H9 (cell line): ENCODE measurements around the gene SHANK1. TPM values are rescaled to one million over a fixed set of nuclear protein-coding genes. Genes with fewer than 3 reads are reported as not detected.

ENCODE experiments used
- DNase-seq: peaks from one replicate; pipeline ENCODE4 v3.0.0-alpha.2; 2017
- H2AFZ ChIP-seq: one replicate; pipeline ENCODE4 v1.6.1; 2013; ENCODE audit warnings: mild to moderate bottlenecking, low read length, control low read depth, moderate library complexity
- H2AK5ac ChIP-seq: 2 replicates; pipeline ENCODE4 v1.6.1; 2013; ENCODE audit warnings: low read length, control low read depth, mixed read lengths; ENCODE audit not compliant: insufficient read length
- H2BK120ac ChIP-seq: one replicate; pipeline ENCODE4 v1.6.1; 2013; ENCODE audit warnings: low read depth, mild to moderate bottlenecking, low read length, control low read depth, inconsistent platforms; ENCODE audit not compliant: poor library complexity, severe bottlenecking
- H2BK12ac ChIP-seq: 2 replicates; pipeline ENCODE4 v1.6.1; 2013; ENCODE audit warnings: low read length, control low read depth, mixed read lengths, low read depth; ENCODE audit not compliant: insufficient read length
- H2BK15ac ChIP-seq: 2 replicates; pipeline ENCODE4 v1.6.1; 2013; ENCODE audit warnings: low read depth, low read length, control low read depth
- H2BK20ac ChIP-seq: one replicate; pipeline ENCODE4 v1.6.1; 2013; ENCODE audit warnings: low read depth, mild to moderate bottlenecking, low read length, control low read depth, inconsistent platforms; ENCODE audit not compliant: poor library complexity, severe bottlenecking
- H2BK5ac ChIP-seq: 2 replicates; pipeline ENCODE4 v1.6.1; 2013; ENCODE audit warnings: low read length, control low read depth, mixed read lengths; ENCODE audit not compliant: insufficient read length
- H3K14ac ChIP-seq: 2 replicates; pipeline ENCODE4 v1.6.1; 2013; ENCODE audit warnings: low read length, control low read depth; ENCODE audit not compliant: insufficient read depth
- H3K18ac ChIP-seq: 2 replicates; pipeline ENCODE4 v1.6.1; 2013; ENCODE audit warnings: low read depth, mild to moderate bottlenecking, mixed read lengths, low read length, control low read depth; ENCODE audit not compliant: insufficient read length
- H3K23ac ChIP-seq: 2 replicates; pipeline ENCODE4 v1.6.1; 2013; ENCODE audit warnings: low read length, control low read depth, mixed read lengths, low read depth; ENCODE audit not compliant: insufficient read length
- H3K23me2 ChIP-seq: 2 replicates; pipeline ENCODE4 v1.6.1; 2013; ENCODE audit warnings: low read depth, mild to moderate bottlenecking, mixed read lengths, low read length, control low read depth; ENCODE audit not compliant: insufficient read length, poor library complexity, severe bottlenecking
- H3K27ac ChIP-seq: 2 replicates; pipeline ENCODE4 v1.5.1; 2013; ENCODE audit warnings: low read length, control low read depth, mixed read lengths, low read depth; ENCODE audit not compliant: insufficient read length
- H3K27me3 ChIP-seq: 2 replicates; pipeline ENCODE4 v1.6.1; 2013; ENCODE audit warnings: low read length, control low read depth, inconsistent platforms; ENCODE audit not compliant: insufficient read depth
- H3K4ac ChIP-seq: 2 replicates; pipeline ENCODE4 v1.6.1; 2013; ENCODE audit warnings: low read depth, mild to moderate bottlenecking, control low read depth, inconsistent platforms, low read length, moderate library complexity
- H3K4me1 ChIP-seq: 2 replicates; pipeline ENCODE4 v1.6.1; 2013; ENCODE audit warnings: low read length, control low read depth, inconsistent platforms; ENCODE audit not compliant: insufficient read depth
- H3K4me2 ChIP-seq: 2 replicates; pipeline ENCODE4 v1.6.1; 2013; ENCODE audit warnings: low read length, control low read depth, mixed read lengths; ENCODE audit not compliant: insufficient read length, insufficient read depth
- H3K56ac ChIP-seq: 2 replicates; pipeline ENCODE4 v1.6.1; 2013; ENCODE audit warnings: low read depth, mild to moderate bottlenecking, mixed read lengths, low read length, control low read depth; ENCODE audit not compliant: insufficient read length
- H3K79me1 ChIP-seq: 2 replicates; pipeline ENCODE4 v1.6.1; 2013; ENCODE audit warnings: low read depth, mild to moderate bottlenecking, moderate library complexity, low read length, control low read depth, inconsistent platforms; ENCODE audit not compliant: insufficient read depth, poor library complexity, severe bottlenecking
- H3K79me2 ChIP-seq: 2 replicates; pipeline ENCODE4 v1.6.1; 2013; ENCODE audit warnings: low read length, control low read depth, inconsistent platforms; ENCODE audit not compliant: insufficient read depth
- H3K9ac ChIP-seq: 2 replicates; pipeline ENCODE4 v1.6.1; 2013; ENCODE audit warnings: low read length, control low read depth, mixed read lengths; ENCODE audit not compliant: insufficient read length; ENCODE audit errors: extremely low read depth
- H3K9me3 ChIP-seq: one replicate; pipeline ENCODE4 v1.6.1; 2013; ENCODE audit warnings: low read depth, low read length, inconsistent platforms; ENCODE audit not compliant: control insufficient read depth
- H3T11ph ChIP-seq: one replicate; pipeline ENCODE4 v1.6.1; 2013; ENCODE audit warnings: mild to moderate bottlenecking, low read length, control low read depth, inconsistent platforms
- H4K20me1 ChIP-seq: one replicate; pipeline ENCODE4 v1.6.1; 2013; ENCODE audit not compliant: control insufficient read depth, insufficient read length, insufficient read depth
- H4K5ac ChIP-seq: 2 replicates; pipeline ENCODE4 v1.6.1; 2013; ENCODE audit warnings: low read depth, mild to moderate bottlenecking, mixed read lengths, low read length, control low read depth; ENCODE audit not compliant: insufficient read length
- H4K8ac ChIP-seq: replicated peaks from 2 replicates; pipeline ENCODE4 v1.6.1; 2013; ENCODE audit warnings: low read length, control low read depth, mixed read lengths, low read depth; ENCODE audit not compliant: insufficient read length
- H4K91ac ChIP-seq: 2 replicates; pipeline ENCODE4 v1.6.1; 2013; ENCODE audit warnings: low read depth, mild to moderate bottlenecking, moderate library complexity, mixed read lengths, low read length, control low read depth; ENCODE audit not compliant: insufficient read length
- H3K27ac Mint-ChIP-seq, 3 experiments: 2 replicates in 2 of 3; 3 replicates in 1 of 3; pipeline ENCODE4 v1.8.0; 2020 to 2021; ENCODE audit warnings: mixed read lengths in 3 of 3, mild to moderate bottlenecking in 1 of 3, moderate library complexity in 1 of 3
- H3K27me3 Mint-ChIP-seq: 2 replicates; pipeline ENCODE4 v1.8.0; 2021; ENCODE audit warnings: low read depth, mild to moderate bottlenecking, moderate library complexity, mixed read lengths
- H3K36me3 Mint-ChIP-seq, 3 experiments: 2 replicates in 2 of 3; 3 replicates in 1 of 3; pipeline ENCODE4 v1.8.0; 2020 to 2021; ENCODE audit warnings: low read depth in 3 of 3, mixed read lengths in 3 of 3; ENCODE audit not compliant: insufficient read depth in 1 of 3
- H3K4me1 Mint-ChIP-seq, 2 experiments: 2 replicates each; pipeline ENCODE4 v1.8.0; 2020; ENCODE audit warnings: mixed read lengths in 2 of 2
- H3K4me3 Mint-ChIP-seq, 2 experiments: 2 replicates in 1 of 2; 3 replicates in 1 of 2; pipeline ENCODE4 v1.8.0; 2020 to 2021; ENCODE audit warnings: mild to moderate bottlenecking in 2 of 2, mixed read lengths in 2 of 2, moderate library complexity in 1 of 2
- H3K9me3 Mint-ChIP-seq, 2 experiments: 2 replicates in 1 of 2; 3 replicates in 1 of 2; pipeline ENCODE4 v1.8.0; 2020; ENCODE audit warnings: mild to moderate bottlenecking in 2 of 2, mixed read lengths in 2 of 2, moderate library complexity in 1 of 2
- WGBS: extraction: QIAGEN DNeasy Blood & Tissue Kit; methylation state at CpG from one replicate; pipeline ENCODE4 v1.1.7; 2013; ENCODE audit warnings: missing lambda C conversion rate, low lambda C conversion rate, mixed read lengths; ENCODE audit not compliant: insufficient read length; ENCODE audit errors: extremely low coverage; 5-methylcytosine and 5-hydroxymethylcytosine counted together
- total RNA-seq: library from RNA; stranded (reverse); gene quantifications from 2 replicates; pipeline ENCODE4 v1.2.1, GENCODE V29; 2021
- TF ChIP-seq, protein P1 (sequence below): fragments of 200-600 bp; sonication (generic); conservative IDR thresholded peaks from 3 replicates; pipeline ENCODE4 v1.8.0; 2021; ENCODE audit warnings: antibody characterized with exemption, mild to moderate bottlenecking

The SHANK1 gene
- total RNA-seq, 1 experiment from 2014 or later, result 1.7 TPM

DNA sequence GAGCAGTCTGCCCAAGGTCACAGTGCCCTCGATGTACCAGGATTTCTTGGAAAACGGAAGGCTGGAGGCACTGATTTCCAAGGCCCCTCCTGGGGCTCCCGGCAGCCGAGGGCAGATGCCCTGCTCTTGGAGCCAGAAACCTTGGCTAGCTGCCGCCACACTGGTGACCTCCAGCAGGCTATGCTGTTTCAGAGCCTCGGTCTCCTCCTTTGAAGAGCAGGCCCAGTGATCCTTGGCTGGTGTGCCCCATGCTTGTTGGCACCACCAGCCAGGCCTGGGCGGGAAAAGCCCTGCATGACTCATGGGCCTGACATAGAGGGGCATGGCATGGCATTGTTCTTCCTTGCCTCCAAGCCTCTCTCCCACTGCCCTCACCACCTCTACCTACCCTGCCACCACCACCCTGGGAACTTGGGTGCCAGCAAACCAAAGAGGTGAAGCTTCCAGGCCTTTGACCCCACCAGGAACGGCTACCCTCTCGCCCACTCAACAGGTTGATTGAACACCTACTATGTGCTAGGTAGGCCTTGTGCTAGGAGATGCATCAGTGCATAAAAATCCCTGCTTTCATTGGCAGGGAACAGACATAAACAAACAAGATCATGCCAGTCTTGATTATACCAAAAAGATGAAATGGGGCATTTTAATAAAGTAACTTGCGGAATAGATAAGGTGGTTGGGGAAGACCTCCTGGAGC lies 2.0 kb upstream of the SHANK1 start:
- peaks cover 37 to 53% of the 10 kb centered on the region in 2 experiments for H3K4me1 Mint-ChIP-seq
- H3K4me1 ChIP-seq, result peaks cover 9% of the 10 kb centered on the region; the same call in 1 of the 2 replicates
- no peak overlapping the region for H3K4me2 ChIP-seq
- H4K20me1 ChIP-seq, result no peaks in the 10 kb centered on the region
- no peak overlapping the region for H2BK5ac ChIP-seq
- no peaks in the 10 kb centered on the region; a peak in 1 of 5 replicates for H3K9me3 Mint-ChIP-seq
- no peak for DNase-seq
- no peak overlapping the region for H3K56ac ChIP-seq
- no peak overlapping the region for H2BK12ac ChIP-seq
- H3K4me3 Mint-ChIP-seq, result peak overlapping the region in 1 of 2 experiments; percentile 6; a peak in 1 of 5 replicates
- peaks cover 75% of the 10 kb centered on the region for H3K27me3 Mint-ChIP-seq
- no CpG with 5 or more reads among the region's 10 CpGs for WGBS
- no peak overlapping the region for H3K9ac ChIP-seq
- no peaks in the 10 kb centered on the region for H3K9me3 ChIP-seq
- no peak overlapping the region for H3K4ac ChIP-seq
- no peak overlapping the region for H4K91ac ChIP-seq
- no peak overlapping the region for H2AK5ac ChIP-seq
- no peak overlapping the region for H2BK15ac ChIP-seq
- no peak overlapping the region for H3K23ac ChIP-seq
- no peaks in the 10 kb centered on the region for H3K79me2 ChIP-seq
- no peak overlapping the region for H2BK120ac ChIP-seq
- no peak overlapping the region for H4K5ac ChIP-seq
- no peaks in the 10 kb centered on the region; a peak in 2 of 7 replicates for H3K36me3 Mint-ChIP-seq
- no peaks in the 10 kb centered on the region for H3K23me2 ChIP-seq
- no peaks in the 10 kb centered on the region for H3K79me1 ChIP-seq
- no peak overlapping the region for H4K8ac ChIP-seq
- no peak overlapping the region for H3K18ac ChIP-seq
- no peak overlapping the region for H3K27ac ChIP-seq
- H3K14ac ChIP-seq, result no peak overlapping the region
- no peak overlapping the region for H3T11ph ChIP-seq
- TF ChIP-seq, protein P1, sequence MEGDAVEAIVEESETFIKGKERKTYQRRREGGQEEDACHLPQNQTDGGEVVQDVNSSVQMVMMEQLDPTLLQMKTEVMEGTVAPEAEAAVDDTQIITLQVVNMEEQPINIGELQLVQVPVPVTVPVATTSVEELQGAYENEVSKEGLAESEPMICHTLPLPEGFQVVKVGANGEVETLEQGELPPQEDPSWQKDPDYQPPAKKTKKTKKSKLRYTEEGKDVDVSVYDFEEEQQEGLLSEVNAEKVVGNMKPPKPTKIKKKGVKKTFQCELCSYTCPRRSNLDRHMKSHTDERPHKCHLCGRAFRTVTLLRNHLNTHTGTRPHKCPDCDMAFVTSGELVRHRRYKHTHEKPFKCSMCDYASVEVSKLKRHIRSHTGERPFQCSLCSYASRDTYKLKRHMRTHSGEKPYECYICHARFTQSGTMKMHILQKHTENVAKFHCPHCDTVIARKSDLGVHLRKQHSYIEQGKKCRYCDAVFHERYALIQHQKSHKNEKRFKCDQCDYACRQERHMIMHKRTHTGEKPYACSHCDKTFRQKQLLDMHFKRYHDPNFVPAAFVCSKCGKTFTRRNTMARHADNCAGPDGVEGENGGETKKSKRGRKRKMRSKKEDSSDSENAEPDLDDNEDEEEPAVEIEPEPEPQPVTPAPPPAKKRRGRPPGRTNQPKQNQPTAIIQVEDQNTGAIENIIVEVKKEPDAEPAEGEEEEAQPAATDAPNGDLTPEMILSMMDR, result no peak
- no peak overlapping the region for H2BK20ac ChIP-seq
- H3K27ac Mint-ChIP-seq, result no peak overlapping the region
- H3K27me3 ChIP-seq, result no peaks in the 10 kb centered on the region; the same call in 1 of the 2 replicates
- H2AFZ ChIP-seq, result no peak overlapping the region
